Sigmoid colon (tissue), 7 donors: ENCODE measurements around the gene IFNA6. TPM values are rescaled to one million over a fixed set of nuclear protein-coding genes. Genes with fewer than 3 reads are reported as not detected.

Experiments
- DNase-seq: peaks from one replicate; pipeline ENCODE4 v3.0.0-alpha.2; 2019
- H3K27ac ChIP-seq, 4 donors: fragments of 200-600 bp; sonication (generic); one replicate each; pipeline ENCODE4 v1.5.1; 2016 to 2019; ENCODE audit warnings: mild to moderate bottlenecking in 1 of 4
- H3K27me3 ChIP-seq, 3 donors: fragments of 200-600 bp; sonication (generic); one replicate each; pipeline ENCODE4 v1.5.1; 2019; ENCODE audit warnings: mild to moderate bottlenecking in 1 of 3
- H3K36me3 ChIP-seq, 4 donors: fragments of 200-600 bp; sonication (generic); one replicate each; pipeline ENCODE4 v1.5.1; 2016 to 2019
- H3K4me1 ChIP-seq, 4 donors: fragments of 200-600 bp; sonication (generic); one replicate each; pipeline ENCODE4 v1.5.1; 2017 to 2019
- H3K4me3 ChIP-seq, 4 donors: fragments of 200-600 bp; sonication (generic); one replicate each; pipeline ENCODE4 v1.5.1; 2017 to 2019; ENCODE audit warnings: mild to moderate bottlenecking in 2 of 4, moderate library complexity in 1 of 4
- H3K9me3 ChIP-seq, 4 donors: fragments of 200-600 bp in 3 of 4; sonication (generic) in 3 of 4; one replicate each; pipeline versions ENCODE4 v1.5.1 to v1.6.1; 2013 to 2019
- CTCF ChIP-seq, 4 experiments: fragments of 450-650 bp in 3 of 4; fragments of 200-600 bp in 1 of 4; IDR thresholded peaks; one replicate each; pipeline ENCODE4 v1.5.1; 2016 to 2019; ENCODE audit warnings: antibody characterized with exemption in 4 of 4, mild to moderate bottlenecking in 3 of 4, moderate library complexity in 2 of 4
- EP300 ChIP-seq, 4 donors: sonication (generic); formaldehyde crosslinking; IDR thresholded peaks; one replicate each; pipeline ENCODE4 v1.6.1; 2017; ENCODE audit warnings: antibody characterized with exemption in 4 of 4
- POLR2A ChIP-seq, 2 donors: fragments of 450-650 bp; IDR thresholded peaks; one replicate each; pipeline ENCODE4 v1.6.1; 2016; ENCODE audit warnings: antibody characterized with exemption in 2 of 2, mild to moderate bottlenecking in 2 of 2, moderate library complexity in 2 of 2
- POLR2AphosphoS5 ChIP-seq, 4 donors: sonication (generic); formaldehyde crosslinking; IDR thresholded peaks; one replicate each; pipeline ENCODE4 v1.6.1; 2017; ENCODE audit warnings: antibody characterized with exemption in 4 of 4
- WGBS, 2 donors: extraction: QIAGEN DNeasy Blood & Tissue Kit; methylation state at CpG; one replicate each; pipeline ENCODE4 v1.1.7; 2013; 5-methylcytosine and 5-hydroxymethylcytosine counted together
- intact Hi-C: fragments of 100-400 bp; cut with DNase I; formaldehyde crosslinking; loops from one replicate; pipeline ENCODE4 v1.15.1; 2023
- polyA plus RNA-seq, 3 donors: library from polyadenylated mRNA; stranded (reverse); fragments of 200-250 nt; gene quantifications; one replicate each; pipeline ENCODE4 v1.2.3, GENCODE V29; 2013
- total RNA-seq, 4 donors: library from RNA; depleted of rRNA; stranded (reverse); fragments of >200 nt; gene quantifications; one replicate each; pipeline ENCODE4 v1.1.0, GENCODE V29; 2016
- donor health status: healthy with polysubstance abuse.
- donor health status: Bipolar disorder and iron deficiency.
- donor health status: healthy.

Gene IFNA6
- total and polyA plus RNA-seq, 7 donors, result not detected

GRCh38 chr9:21305213-21305612 is 45.5 kb downstream of the IFNA6 start, which contains the start of gene IFNA5:
IFNA5 (minus strand) TSS chr9:21305313; CDS start chr9:21305256, 57 bp downstream.
- no peak within 1 kb of the TSS for H3K4me3 ChIP-seq
- H3K27me3 ChIP-seq, result no peaks in the 10 kb centered on the region
- TF ChIP-seq CTCF (IDR thresholded peaks at IDR 0.05), result no peak
- no peak for TF ChIP-seq POLR2AphosphoS5 (IDR thresholded peaks at IDR 0.05)
- no peak for TF ChIP-seq EP300 (IDR thresholded peaks at IDR 0.05)
- no peak for TF ChIP-seq POLR2A (IDR thresholded peaks at IDR 0.05)
- no peak within 1 kb of the TSS for H3K27ac ChIP-seq
- no peaks in the 10 kb centered on the region for H3K9me3 ChIP-seq
- H3K4me1 ChIP-seq, result no peaks in the 10 kb centered on the region
- intact Hi-C loops, result no loop called here
- H3K36me3 ChIP-seq, result no peaks in the 10 kb centered on the region
- 82 to 85% methylated on average over 2 of the region's 2 CpGs for WGBS, 2 donors
- DNase-seq, result no peak

Other genes starting within 250 kb of the IFNA6 start
- gene IFNW1, start 209.1 kb downstream of the IFNA6 start, total RNA-seq, result not detected
- not detected for gene IFNW1, start 209.1 kb downstream of the IFNA6 start, polyA plus RNA-seq
- not detected for gene IFNA21, start 184.2 kb downstream of the IFNA6 start, total RNA-seq
- gene IFNA21, start 184.2 kb downstream of the IFNA6 start, polyA plus RNA-seq, result not detected
- gene IFNA4, start 163.3 kb downstream of the IFNA6 start, total RNA-seq, result not detected
- gene IFNA4, start 163.3 kb downstream of the IFNA6 start, polyA plus RNA-seq, result not detected
- gene IFNA7, start 148.7 kb downstream of the IFNA6 start, total RNA-seq, result not detected
- gene IFNA7, start 148.7 kb downstream of the IFNA6 start, polyA plus RNA-seq, result not detected
- gene IFNA10, start 143.7 kb downstream of the IFNA6 start, total RNA-seq, result not detected
- gene IFNA10, start 143.7 kb downstream of the IFNA6 start, polyA plus RNA-seq, result not detected
- not detected for gene IFNA16, start 133.6 kb downstream of the IFNA6 start, total RNA-seq
- not detected for gene IFNA16, start 133.6 kb downstream of the IFNA6 start, polyA plus RNA-seq
- gene IFNA17, start 122.7 kb downstream of the IFNA6 start, total RNA-seq, result not detected
- gene IFNA17, start 122.7 kb downstream of the IFNA6 start, polyA plus RNA-seq, result not detected
- gene IFNA14, start 110.9 kb downstream of the IFNA6 start, total RNA-seq, result not detected
- gene IFNA14, start 110.9 kb downstream of the IFNA6 start, polyA plus RNA-seq, result not detected
- gene IFNA5, start 45.6 kb downstream of the IFNA6 start, total RNA-seq, result not detected
- gene IFNA5, start 45.6 kb downstream of the IFNA6 start, polyA plus RNA-seq, result not detected
- 10 to 100 TPM; 17.2 to 26.4 (median 22.0) TPM for gene KLHL9, start 15.5 kb downstream of the IFNA6 start, total RNA-seq
- gene KLHL9, start 15.5 kb downstream of the IFNA6 start, polyA plus RNA-seq, result 1 to 10 TPM; 8.4 to 9.8 (median 8.8) TPM
- gene IFNA13, start 17.2 kb upstream of the IFNA6 start, total RNA-seq, result not detected
- gene IFNA13, start 17.2 kb upstream of the IFNA6 start, polyA plus RNA-seq, result not detected
- under 1 TPM in 1 of 4 donors, not detected in 3; 0.33 TPM for gene IFNA2, start 34.5 kb upstream of the IFNA6 start, total RNA-seq
- gene IFNA2, start 34.5 kb upstream of the IFNA6 start, polyA plus RNA-seq, result under 1 TPM in 1 of 3 donors, not detected in 2; 0.06 TPM
- not detected for gene IFNA8, start 58.2 kb upstream of the IFNA6 start, total RNA-seq
- gene IFNA8, start 58.2 kb upstream of the IFNA6 start, polyA plus RNA-seq, result not detected
- not detected for gene IFNA1, start 89.6 kb upstream of the IFNA6 start, total RNA-seq
- under 1 TPM in 1 of 3 donors, not detected in 2; 0.09 TPM for gene IFNA1, start 89.6 kb upstream of the IFNA6 start, polyA plus RNA-seq
- gene IFNE, start 131.4 kb upstream of the IFNA6 start, total RNA-seq, result not detected
- gene IFNE, start 131.4 kb upstream of the IFNA6 start, polyA plus RNA-seq, result not detected